ENCODE results near the gene ATL2. TPM values are rescaled to one million over a fixed set of nuclear protein-coding genes. Genes with fewer than 3 reads are reported as not detected.

ATL2 gene
- total and polyA plus RNA-seq, 2 donors (not counting 1 experiment from before 2014, with no cell fraction given) = 21.1 to 69.0 TPM

DNA sequence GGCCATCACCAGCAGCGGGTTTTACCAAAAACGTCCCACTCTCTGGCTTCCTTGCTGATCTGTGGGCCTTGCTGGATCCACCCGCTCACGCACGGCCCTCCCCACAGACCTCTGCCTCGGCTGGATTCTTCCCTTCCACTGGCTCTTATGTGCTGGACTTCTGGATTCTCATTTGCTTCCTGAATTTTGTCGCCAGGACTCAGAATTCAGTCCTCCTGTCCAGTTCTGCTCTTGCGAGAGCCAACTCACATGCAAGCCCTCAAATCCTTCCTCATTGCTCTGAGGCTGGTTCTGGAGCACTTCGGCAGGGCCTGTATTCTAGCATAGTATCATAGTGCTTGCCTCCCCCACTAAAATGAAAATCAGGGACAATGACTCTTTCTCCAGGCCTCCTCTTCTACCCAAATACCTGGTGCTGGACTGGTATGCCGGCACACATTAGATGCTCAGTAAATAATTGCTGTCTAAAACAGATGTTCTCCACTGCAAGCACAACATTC, 115.5 kb downstream of the ATL2 start:
- no peak overlapping the region for H2AFZ ChIP-seq (ENCODE audit: insufficient read depth, low read depth, low read length, poor library complexity, severe bottlenecking)

GRCh38 chr2:38260972-38261371, 116.1 kb downstream of the ATL2 start:
- intact Hi-C loops (cut with micrococcal nuclease) = no loop called here
- Histone ChIP-seq H3K4me3 (ENCODE audit: control extremely low read depth in 1 of 5, extremely low read depth in 1 of 5, insufficient read depth in 1 of 5, low read depth in 2 of 5, low read length in 4 of 5) (no peak overlapping the region), H3K36me3 (replicated peaks in 1 of 2; ENCODE audit: control extremely low read depth in 1 of 2, control insufficient read depth in 1 of 2, extremely low read depth in 1 of 2, insufficient read depth in 2 of 2, low read length in 1 of 2) (no peaks in the 10 kb centered on the region), H3K9ac (ENCODE audit: low read length) (no peak overlapping the region), H3K4me1 (ENCODE audit: control insufficient read depth in 2 of 2, insufficient read depth in 2 of 2, low read length in 2 of 2) (no peaks in the 10 kb centered on the region), H2AFZ (ENCODE audit: insufficient read depth, low read depth, low read length, poor library complexity, severe bottlenecking) (no peak overlapping the region), H4K20me1 (ENCODE audit: control insufficient read depth, insufficient read depth, low read length, poor library complexity, severe bottlenecking) (no peaks in the 10 kb centered on the region), H3K9me3 (ENCODE audit: control extremely low read depth in 1 of 3, control insufficient read depth in 2 of 3, insufficient read depth in 1 of 3, low read length in 2 of 3) (no peaks in the 10 kb centered on the region), H3K4me2 (replicated peaks; ENCODE audit: low read depth, low read length, poor library complexity, severe bottlenecking) (no peak overlapping the region), H3K27ac (ENCODE audit: low read length in 2 of 2) (no peak overlapping the region), H3K27me3 (replicated peaks in 1 of 4; ENCODE audit: control extremely low read depth in 1 of 4, control insufficient read depth in 3 of 4, insufficient read depth in 4 of 4, low read length in 3 of 4) (peaks cover 0 to 4% (median 0%) of the 10 kb centered on the region in 4 experiments), H3K79me2 (ENCODE audit: control insufficient read depth, insufficient read depth, low read length) (no peaks in the 10 kb centered on the region)
- no peak overlapping the region for H3K4me3 Mint-ChIP-seq
- TF ChIP-seq, protein P1, sequence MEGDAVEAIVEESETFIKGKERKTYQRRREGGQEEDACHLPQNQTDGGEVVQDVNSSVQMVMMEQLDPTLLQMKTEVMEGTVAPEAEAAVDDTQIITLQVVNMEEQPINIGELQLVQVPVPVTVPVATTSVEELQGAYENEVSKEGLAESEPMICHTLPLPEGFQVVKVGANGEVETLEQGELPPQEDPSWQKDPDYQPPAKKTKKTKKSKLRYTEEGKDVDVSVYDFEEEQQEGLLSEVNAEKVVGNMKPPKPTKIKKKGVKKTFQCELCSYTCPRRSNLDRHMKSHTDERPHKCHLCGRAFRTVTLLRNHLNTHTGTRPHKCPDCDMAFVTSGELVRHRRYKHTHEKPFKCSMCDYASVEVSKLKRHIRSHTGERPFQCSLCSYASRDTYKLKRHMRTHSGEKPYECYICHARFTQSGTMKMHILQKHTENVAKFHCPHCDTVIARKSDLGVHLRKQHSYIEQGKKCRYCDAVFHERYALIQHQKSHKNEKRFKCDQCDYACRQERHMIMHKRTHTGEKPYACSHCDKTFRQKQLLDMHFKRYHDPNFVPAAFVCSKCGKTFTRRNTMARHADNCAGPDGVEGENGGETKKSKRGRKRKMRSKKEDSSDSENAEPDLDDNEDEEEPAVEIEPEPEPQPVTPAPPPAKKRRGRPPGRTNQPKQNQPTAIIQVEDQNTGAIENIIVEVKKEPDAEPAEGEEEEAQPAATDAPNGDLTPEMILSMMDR (IDR thresholded peaks at IDR 0.05) = no peak
- no peak for TF ChIP-seq EZH2 (IDR thresholded peaks at IDR 0.05; ENCODE audit: borderline replicate concordance, insufficient read depth, low read depth, low read length, poor library complexity, severe bottlenecking)
- no peaks in the 10 kb centered on the region for H3K9me3 Mint-ChIP-seq (ENCODE audit: insufficient read depth)
- 86% methylated on average over 2 of the region's 2 CpGs for WGBS (ENCODE audit: insufficient coverage)
- H3K4me1 Mint-ChIP-seq = no peaks in the 10 kb centered on the region
- no peak for DNase-seq
- no peak for ATAC-seq (ENCODE audit: low read depth)
- ChIA-PET CTCF (interaction anchor here (0.7 kb wide), 1 partner anchor 12 kb away, joined by 3 read pairs; no protein-coding TSS in a partner anchor), POLR2A (no interaction called here)
- no peak overlapping the region for H3K27ac Mint-ChIP-seq
- H3K27me3 Mint-ChIP-seq = peaks cover 23% of the 10 kb centered on the region

More for the DNA sequence above, 115.5 kb downstream of the ATL2 start:
- Histone ChIP-seq H3K4me3 (ENCODE audit: control extremely low read depth in 1 of 5, extremely low read depth in 1 of 5, insufficient read depth in 1 of 5, low read depth in 2 of 5, low read length in 4 of 5) (no peak overlapping the region), H3K4me1 (ENCODE audit: control insufficient read depth in 2 of 2, insufficient read depth in 2 of 2, low read length in 2 of 2) (no peaks in the 10 kb centered on the region), H3K9ac (ENCODE audit: low read length) (no peak overlapping the region), H3K9me3 (ENCODE audit: control extremely low read depth in 1 of 3, control insufficient read depth in 2 of 3, insufficient read depth in 1 of 3, low read length in 2 of 3) (no peaks in the 10 kb centered on the region), H3K27ac (ENCODE audit: low read length in 2 of 2) (no peak overlapping the region), H3K36me3 (replicated peaks in 1 of 2; ENCODE audit: control extremely low read depth in 1 of 2, control insufficient read depth in 1 of 2, extremely low read depth in 1 of 2, insufficient read depth in 2 of 2, low read length in 1 of 2) (no peaks in the 10 kb centered on the region), H3K79me2 (ENCODE audit: control insufficient read depth, insufficient read depth, low read length) (no peaks in the 10 kb centered on the region), H4K20me1 (ENCODE audit: control insufficient read depth, insufficient read depth, low read length, poor library complexity, severe bottlenecking) (no peaks in the 10 kb centered on the region), H3K27me3 (replicated peaks in 1 of 4; ENCODE audit: control extremely low read depth in 1 of 4, control insufficient read depth in 3 of 4, insufficient read depth in 4 of 4, low read length in 3 of 4) (peaks cover 0 to 4% (median 0%) of the 10 kb centered on the region in 4 experiments), H3K4me2 (replicated peaks; ENCODE audit: low read depth, low read length, poor library complexity, severe bottlenecking) (no peak overlapping the region)
- CTCF ChIA-PET = no interaction called here
- Mint-ChIP-seq H3K9me3 (ENCODE audit: insufficient read depth) (no peaks in the 10 kb centered on the region), H3K27ac (no peak overlapping the region), H3K4me3 (no peak overlapping the region), H3K27me3 (peaks cover 21% of the 10 kb centered on the region), H3K4me1 (no peaks in the 10 kb centered on the region)
- TF ChIP-seq EZH2 (IDR thresholded peaks at IDR 0.05; ENCODE audit: borderline replicate concordance, insufficient read depth, low read depth, low read length, poor library complexity, severe bottlenecking) = no peak
- TF ChIP-seq, protein P1 (IDR thresholded peaks at IDR 0.05) = no peak
- intact Hi-C loops (cut with micrococcal nuclease) = no loop called here
- POLR2A ChIA-PET = no interaction called here
- 81% methylated on average over 9 of the region's 10 CpGs for WGBS (ENCODE audit: insufficient coverage)
- ATAC-seq (ENCODE audit: low read depth) (no peak), DNase-seq (no peak)
